ENCODE data around the gene TUBA4A.
A peak's percentile ranks its signal among the peaks of the same experiment; 100 is the strongest.

The TUBA4A gene

DNA sequence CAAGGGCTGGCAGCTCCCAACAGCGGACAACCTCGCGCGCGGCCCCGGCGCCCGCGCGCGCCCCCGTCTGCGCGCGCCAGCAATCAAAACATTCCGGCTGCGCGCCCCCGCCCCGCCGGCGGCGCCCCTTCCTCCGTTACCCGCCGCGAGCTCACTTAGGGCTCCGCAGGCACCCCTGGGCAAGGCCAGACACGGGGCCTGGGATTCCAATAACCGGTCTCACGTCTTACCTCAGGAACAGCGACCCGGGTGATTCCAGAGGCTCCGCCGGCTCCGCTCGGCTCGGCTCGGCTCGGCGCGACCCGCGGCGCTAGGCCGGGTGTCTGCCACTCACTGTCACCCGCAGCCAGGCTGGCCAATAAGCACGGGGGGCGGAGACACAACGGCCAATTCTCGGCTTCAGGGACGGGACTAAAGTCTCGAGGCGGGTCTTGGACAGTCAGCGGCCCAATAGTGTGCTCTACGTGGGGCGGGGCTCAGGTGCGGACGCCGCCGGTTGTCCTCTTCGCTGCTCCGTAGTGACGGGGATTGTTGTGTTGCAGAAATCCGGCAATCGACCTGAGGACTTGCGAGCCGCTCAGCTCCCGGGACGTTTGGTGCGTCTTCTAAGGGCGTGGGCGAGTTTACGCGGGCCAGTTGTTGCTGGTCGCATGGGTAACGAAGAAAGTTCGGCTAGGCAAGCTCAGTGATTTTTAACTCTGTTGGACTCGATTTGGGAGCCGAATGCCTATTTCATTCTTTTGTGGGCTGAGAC is 24.2 kb downstream of the TUBA4A start, which contains the start of the genes ANKZF1 and ATG9A:
Gene ANKZF1, plus strand, starts transcription at position 502 of the 754 bp plus-strand sequence. CDS start 452 bp downstream, outside the sequence.
Gene ATG9A, minus strand, starts transcription at position 332 of the 754 bp plus-strand sequence. CDS start 1,612 bp downstream, outside the sequence.
- peak; percentile 96 to 98 for DNase-seq

DNA sequence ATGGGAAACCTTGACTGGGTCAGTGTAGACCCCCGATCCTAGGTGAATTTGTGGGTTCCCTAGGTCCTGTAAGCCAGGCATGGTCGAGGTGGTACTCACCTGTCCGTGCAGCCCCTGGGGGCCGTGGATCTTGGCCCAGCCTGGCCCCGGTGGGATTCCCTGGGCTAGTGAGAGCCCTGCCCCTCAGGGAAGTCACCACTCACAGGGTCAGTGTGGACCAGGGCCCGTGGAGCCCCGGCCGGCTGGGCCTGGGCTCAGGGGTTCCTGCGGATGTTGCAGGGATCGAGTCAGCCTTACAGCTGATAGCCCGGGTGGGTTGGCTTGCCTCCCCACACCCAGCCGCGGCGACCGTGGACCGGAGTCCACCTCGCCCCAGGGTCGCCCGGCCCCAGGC is 24.8 kb downstream of the TUBA4A start:
- no peak for DNase-seq

DNA sequence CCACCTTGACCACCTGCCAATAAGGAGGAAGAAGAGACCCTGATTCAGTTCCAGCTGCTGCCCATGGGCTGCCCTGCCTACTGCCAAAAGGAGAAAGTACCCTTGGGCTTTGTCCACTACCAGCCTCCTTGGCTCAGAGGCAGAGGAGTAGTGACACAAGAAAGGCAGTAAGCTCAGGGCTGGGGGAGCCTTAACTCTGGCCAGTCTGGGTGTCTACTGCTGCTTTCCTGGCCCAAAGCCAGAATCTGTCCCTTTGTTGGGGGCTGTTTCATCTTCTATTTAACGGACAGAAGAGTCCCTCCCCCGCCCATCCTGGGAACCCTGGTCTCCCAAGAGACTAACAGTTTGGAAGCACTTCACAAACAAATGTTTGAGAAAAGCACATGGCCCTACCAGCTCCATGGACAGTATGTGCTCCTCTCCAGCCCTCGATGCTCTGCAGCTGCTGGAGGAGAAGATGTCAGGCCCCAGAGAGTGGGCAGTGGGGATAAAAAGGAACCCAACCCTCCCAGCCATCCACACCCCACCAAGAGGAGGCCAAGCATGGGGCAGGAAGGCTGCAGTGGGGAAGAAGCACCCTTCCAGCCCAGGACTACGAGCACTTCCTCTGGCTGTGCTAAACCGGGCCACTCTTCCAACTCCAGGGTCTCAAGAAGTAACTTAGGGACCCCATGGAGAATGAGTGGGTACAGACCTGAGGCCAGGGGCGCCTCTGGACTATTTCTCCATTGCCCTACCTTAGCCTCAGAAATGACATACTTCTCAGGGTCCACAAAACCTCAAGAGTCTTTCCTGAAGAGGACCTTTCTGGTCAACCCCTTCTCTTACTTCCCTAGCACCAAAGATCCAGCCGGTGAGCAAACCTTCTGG is 25.4 kb downstream of the TUBA4A start:
- no peak for DNase-seq

DNA sequence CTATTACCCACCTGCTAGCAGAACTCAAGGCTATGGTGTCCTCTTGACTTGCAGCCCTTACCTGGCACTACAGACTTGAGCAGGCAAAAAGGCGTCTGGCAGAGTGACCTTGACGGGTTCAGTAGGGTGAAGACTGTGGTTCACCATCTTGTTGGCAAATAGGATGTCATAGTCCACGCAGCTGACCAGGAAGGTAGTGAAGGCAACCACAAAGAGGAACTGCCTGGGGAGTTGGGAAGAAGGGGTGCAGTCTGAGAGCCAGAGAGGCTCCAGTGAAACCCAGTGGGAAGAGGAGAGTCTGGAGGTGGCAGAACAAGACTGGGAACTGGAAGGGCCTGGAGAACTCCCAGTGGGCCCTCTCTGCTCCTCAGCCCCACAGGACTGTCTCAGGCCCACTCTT is 28.4 kb downstream of the TUBA4A start:
- DNase-seq = no peak

DNA sequence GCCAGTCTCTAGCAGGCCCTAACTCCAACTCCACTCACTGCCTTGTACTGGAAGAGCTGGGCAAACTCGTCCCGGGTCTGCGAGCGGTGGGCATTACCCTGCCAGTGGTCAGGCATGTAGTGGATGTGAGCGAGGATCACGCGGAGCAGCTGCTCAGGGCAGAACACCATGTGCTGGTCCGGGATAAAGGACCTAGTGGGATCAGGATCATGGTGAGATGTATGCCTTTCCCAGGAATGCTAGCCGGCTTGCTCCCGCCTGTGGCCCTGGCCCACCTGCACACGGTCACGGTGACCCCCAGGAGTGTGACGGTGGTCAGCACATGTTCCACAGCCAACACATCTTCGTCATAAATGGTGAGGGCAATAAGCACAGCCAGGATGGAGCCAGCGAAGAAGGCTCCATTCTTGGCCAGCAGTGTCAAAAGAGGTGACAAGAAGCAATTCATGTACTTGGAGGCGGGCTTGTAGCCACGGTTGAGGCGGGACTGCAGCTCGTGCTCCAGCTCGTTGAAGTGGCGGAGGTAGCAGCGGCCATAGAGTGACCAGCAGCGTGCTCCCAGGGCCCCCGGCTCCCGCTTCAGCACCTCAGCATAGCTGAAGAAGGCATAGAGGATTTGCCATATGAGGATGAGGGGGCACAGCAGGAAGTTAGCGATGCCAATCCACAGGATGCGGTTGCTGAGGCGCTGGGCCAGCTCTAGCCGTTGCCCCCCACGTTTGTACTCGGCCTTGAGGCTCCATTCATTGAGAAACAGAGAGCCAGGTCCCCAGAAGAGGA is 29.7 kb downstream of the TUBA4A start:
- DNase-seq = no peak

DNA sequence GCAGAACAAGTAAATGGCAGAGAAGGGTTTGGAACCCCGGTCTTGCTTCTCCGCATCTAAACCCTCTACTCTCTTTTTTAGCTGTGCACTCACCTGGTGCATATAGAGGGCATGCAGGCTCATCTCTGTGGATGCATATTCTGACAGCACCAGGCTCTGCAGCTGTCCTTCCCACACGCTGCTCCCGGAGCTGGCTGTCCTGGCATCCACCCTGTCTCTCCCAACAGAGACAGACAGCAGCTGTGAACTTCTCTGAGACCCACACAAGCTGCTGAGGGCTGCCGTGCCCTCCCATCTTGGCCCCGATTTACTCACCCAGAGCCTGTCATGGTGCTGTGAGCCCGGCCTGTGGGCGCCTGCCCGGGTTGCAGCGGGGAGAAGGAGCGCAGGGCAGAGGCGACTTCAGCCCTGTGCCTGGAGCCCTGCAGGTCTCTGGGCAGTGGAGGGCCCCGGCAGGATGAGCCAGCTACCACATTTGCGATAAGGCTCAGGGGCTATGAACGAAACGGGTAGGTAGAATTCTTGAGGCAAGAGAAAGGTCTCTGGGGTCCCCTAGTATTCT is 31.7 kb downstream of the TUBA4A start:
- DNase-seq = no peak

DNA sequence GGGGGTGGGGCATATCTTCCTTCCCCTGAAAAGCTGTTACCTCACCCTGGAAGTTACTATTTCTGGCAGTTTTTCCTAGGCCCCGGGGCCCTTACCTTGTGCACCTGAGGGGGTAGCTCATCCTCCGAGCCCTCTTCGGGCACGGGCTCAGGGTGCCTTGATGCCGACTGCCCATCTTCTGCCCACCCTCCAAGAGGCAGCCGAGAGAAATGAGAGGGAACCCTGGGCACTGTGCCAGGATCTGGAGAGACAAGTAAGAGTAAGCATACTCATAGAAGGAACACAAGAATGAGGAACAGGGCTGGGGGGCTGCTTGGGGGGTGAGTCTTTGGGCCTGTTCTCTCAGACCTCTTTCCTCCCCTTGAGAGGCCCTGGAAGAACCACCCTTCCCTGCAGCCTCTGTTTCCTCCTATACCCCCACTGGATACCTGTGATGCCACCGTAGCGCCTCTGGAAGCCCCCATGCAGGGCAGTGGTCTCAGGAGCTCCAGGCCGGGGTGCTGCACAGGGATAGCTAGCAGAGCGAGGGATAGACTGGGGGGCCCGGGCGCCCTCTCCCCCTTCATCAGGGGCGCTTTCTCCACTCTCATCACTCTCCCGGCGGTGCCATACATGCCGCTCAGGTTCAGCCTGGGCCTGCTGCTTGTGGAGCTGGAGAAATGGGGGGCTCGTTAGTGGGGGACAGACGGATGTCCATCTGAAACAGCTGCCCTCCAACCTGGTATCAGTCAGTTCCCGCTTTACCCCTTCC is 32.9 kb downstream of the TUBA4A start:
- no peak for DNase-seq

DNA sequence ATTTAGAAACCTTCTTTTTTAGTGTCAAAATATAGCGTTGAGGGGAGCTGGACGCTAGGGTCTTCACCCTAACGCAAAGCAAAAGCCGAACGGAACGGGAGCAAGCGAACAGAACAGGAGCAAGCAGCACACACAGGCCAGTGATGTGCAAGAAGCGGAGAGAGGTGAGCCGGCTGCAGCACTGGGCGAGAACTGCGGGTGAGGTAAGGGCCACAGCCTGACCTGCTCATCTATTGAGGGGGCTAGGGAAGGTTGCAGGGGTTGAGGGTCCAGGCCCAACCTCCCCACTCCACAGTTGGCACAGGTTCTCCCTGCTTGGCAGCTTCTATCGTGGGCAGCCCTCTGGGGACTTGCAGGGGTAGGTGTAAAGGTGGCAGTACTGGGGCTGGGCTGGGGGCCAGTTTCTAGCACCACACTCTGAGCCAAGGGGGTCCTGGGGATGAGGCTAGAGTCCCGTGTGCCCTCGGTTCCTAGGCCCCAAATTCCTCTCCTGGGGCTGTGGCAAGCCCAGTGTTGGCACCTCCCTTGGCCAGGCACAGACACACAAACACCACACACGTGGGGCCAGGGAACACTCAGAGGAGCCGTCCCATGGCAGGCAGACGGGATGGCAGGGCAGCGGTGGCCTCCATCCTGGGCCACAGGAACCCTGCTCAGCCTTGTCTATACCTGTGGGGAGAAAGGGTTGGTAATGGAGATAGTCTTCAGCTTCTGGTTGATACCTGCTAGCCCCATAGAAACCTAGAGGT is 33.8 kb downstream of the TUBA4A start:
- DNase-seq = no peak

DNA sequence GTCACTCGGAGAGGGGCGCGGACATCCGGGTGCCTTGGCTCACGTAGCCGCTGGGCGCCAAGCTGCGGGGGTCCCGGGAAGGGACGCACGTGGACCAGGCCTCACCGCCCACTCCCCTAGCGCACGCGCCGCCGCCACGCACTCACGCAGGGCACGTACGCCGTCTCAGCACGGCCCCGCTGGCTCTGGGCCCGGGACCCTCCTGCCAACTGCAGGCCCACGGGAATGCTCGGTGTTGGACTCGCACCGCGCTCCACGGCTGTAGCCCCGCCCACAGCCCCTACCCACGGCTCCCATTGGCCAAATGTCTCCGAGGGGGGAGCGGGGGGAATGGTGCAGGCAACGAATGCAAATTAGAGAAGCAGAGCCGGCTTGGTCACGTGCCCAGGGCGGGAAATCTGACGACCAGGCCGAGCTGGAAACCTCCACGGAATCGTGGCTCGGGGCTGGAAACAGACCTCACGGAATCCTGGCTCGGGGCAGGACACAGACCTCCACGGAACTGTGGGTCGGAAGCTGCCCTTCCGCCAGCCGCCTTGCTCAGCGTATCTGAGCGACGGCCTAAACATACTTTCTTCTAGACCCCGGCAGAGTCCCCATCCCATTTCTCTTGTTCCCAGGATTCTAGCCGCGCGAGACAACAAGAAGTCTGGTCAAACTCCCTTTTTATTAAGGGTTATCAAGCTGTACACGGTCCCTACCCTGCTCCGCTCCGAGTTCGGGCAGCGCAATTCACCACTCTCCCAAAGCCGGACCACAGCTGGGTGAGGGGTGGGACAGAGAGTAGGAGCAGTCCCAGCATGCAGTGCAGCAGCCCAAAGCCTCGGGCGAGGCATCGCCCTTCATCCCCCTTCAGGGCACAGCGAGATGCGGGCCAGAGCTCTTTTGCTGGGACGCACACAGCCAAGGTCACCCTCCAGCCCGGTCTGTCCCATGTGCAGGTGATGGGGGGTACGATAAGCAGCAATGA is 34.7 kb downstream of the TUBA4A start, which contains the start of gene ABCB6:
Gene ABCB6, minus strand, starts transcription at position 227 of the 970 bp plus-strand sequence. CDS start 285 bp downstream, outside the sequence.
- DNase-seq = peak; percentile 86 to 89

DNA sequence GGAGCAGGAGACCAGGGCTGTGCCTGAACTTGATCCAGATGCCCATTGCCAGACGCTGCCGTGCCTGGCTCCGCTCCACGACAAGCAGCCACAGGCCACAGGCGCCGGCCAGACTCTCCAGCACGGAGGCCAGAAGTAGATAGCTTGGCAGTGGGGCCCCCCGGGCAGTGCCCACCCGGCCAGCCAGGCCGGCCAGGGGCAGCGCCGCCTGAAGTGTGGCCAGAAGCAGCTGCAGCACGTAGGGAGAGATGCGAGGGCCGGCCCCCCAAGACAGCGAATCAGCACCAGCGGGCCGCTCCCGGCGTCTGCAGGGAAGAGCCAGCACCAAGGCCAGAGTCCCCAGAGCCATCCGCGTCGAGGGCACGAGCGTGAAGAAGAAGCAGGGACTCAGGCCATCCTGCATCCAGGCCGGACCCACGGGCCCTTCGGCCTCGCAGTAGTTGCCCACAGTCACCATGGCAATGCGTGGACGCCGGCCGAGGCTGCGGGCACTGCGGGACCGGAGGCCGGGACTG is 35.4 kb downstream of the TUBA4A start:
- peak; percentile 52 to 66 for DNase-seq

DNA sequence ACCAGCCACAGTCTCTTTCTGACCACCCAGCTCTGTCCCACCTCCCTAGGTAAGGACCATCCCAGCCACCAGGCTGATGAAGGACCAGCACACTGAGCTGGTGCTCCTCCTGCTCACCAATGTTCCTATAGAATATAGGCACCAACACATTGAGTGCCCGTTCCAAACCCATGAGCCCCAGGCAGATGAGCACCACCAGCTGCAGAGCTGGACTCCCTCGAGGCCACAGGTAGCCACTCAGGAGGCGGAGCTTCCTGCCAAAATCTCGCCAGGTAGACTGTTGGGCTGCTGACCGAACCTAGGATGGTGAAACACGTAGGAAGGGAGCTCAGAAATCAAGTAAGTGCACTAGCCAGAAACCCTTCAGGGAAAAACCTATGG is 37.2 kb downstream of the TUBA4A start:
- DNase-seq = no peak

DNA sequence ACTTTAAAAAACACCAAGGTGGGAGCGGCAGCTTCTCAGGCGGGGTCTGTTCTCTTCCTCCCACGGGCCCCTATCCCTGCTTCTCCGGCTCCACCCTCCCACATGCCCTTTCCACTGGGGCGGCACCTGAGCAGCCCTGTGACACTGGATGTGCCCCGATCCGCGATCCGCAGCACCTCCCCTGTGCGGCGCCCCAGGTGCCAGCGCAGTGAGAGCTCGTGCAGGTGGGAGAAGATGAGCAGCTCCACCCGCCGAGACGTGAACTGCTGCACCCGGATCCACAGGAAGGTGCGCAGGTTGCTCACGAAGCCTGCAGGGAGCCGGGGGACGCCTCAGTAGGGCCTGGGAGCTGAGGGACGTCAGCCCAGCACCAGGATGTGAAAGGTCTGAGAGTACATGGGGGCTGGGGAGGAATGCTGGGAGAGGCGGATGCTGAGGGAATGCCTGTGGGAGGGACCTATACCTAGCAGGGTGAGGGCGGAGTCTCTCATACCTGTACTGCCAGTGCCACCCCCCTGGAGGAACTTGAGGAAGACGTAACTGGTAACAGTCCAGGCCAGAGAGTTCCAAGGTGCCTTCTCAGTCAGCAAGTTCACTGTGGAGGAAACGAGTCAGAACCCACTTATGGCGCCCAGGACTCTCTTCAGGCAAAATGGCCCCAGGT is 37.7 kb downstream of the TUBA4A start:
- no peak for DNase-seq

DNA sequence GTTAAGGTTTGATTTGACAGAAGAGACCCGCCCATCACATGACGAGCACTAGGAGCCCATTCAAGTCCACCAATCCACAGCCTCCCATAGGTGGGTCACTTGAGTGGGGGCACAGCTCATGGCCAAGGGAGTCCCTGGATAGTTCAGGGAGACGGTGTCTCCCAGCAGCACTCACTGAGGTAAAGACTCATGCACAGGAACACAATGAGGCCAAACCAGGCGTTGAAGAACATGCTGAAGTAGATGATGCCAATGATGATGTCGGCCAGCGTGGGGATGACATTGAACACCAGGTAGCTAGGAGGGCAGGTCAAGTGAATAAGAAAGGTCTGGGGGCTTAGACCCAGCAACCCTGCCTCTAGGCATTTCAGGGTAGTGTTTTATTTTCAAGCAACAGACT is 38.9 kb downstream of the TUBA4A start:
- no peak for DNase-seq

DNA sequence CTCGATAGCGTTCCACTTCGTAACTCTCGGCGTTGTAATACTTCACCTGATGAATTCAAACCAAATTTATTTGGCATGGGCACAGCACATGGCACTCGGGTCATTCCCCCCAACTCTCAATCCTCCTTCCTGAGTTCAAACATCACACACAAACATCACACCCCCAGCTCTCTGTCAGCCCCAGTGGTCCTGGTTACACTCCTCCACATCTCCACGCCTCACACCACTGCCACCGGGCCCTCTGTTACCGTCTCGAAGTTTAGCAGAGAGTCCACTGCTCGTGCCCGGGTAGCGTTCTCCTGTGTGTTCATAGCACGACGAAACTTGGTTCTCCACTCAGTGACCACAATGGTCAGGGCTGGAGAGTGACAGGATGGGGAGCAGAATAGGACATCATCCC is 39.6 kb downstream of the TUBA4A start:
- no peak for DNase-seq

DNA sequence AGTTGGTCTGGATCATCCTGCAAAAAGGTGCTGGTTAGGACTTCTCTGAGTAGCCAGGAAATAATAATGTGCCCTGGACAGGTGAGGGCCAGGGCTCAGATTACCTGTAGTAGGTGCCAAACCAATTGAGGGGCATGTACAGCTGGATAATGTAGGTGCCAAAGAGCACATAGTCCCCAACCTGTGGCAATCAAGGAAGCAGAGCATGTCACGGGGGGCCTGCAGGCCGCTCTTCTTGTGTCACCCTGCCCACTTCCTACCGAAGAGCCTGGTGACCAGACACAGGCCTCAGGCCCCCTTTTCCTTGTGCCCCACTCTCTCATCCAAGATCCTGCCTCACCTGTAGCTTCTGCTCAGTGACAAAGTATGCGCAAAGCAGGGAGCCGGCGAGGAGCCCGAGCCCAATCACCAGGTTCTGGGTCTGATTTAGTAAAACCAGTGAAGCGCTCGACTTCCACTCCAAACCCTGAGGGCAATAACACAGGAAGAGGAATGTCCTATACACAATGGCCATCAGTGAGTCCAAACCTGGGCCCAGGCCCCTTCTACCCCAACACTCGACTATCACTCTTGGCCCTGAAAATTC is 40.1 kb downstream of the TUBA4A start:
- no peak for DNase-seq

DNA sequence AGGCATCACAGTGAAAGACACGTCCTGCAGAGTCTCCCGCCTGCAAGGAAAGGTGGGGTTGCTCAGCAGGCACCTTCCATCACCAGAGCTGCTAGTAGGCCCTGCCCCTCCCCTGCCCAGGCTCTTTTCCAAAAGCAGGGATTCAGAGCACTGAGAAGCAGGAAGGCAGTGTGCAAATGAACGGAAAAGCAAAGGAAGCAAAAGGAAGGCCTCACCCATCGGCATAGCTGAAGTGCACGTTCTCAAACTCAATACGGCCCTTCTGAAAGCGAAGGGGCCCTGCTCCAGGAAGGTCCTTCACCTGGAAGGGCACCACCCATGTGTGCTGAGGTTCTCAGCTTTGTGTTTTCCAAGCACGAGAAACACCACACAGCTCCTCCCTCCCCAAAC is 40.7 kb downstream of the TUBA4A start:
- DNase-seq = no peak

DNA sequence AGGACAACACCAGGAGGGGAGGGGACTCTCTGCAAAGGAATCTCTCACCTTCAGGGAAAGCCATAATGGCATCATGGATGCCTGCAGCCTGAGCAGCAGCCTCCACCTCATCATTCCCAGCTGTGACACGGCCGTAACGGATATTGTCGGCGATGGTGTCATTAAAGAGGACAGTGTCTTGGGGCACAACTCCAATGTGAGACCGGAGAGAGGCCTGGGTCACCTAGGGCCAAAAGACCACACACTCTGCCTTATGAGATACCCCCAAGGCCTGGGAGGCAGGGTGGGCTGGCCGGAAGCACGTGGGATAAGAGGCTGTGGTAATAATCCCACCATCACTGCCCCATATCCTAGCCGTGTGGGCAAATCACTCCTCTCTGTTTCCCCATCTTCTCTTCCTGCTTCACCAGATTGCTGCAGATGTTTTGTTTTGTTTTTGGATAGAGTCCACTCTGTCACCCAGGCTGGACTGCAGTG is 42.8 kb downstream of the TUBA4A start:
- DNase-seq = no peak

DNA sequence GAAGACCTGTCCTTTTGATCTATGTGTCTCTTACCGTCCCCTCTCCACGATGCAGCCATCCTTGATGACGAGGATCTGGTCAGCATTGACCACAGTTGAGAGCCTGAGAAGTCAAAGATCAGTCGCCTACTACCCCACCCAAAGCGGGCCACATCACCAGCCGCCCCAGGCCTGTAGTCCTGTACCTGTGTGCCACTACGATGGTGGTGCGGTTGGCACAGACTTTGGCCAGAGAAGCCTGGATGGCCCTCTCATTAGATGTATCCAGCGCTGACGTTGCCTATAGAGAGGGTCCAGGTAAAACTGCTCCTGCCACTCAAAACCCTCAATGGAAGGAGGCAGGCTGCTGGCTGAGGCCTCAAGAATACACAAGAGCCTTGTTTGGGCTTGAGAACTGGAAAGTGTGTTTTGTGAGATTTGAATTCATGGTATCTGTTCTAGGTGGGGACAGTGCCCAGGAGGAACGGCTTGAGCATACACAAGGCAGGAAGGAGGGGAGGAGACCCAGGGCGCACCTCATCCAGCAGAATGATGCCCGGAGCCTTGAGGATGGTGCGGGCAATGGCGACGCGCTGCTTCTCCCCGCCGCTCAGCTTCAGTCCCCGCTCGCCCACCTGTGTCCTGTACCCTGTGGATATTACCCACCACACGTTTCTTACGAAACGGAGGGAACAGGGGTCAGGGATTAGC is 43.4 kb downstream of the TUBA4A start:
- no peak for DNase-seq

All from SW 1271 (cell line).